OCI-LY1 (cell line): ENCODE results near the gene LAMC2.

Experiments used
- H2AFZ ChIP-seq: fragments of 200-600 bp; sonication (generic), shearing (Covaris generic); 2 replicates; pipeline ENCODE4 v1.6.0; 2014; ENCODE audit warnings: antibody characterized with exemption, mild to moderate bottlenecking, low read length
- H3F3A ChIP-seq: fragments of 200-600 bp; sonication (generic), shearing (Covaris generic); 2 replicates; pipeline ENCODE4 v1.6.0; 2014; ENCODE audit warnings: mild to moderate bottlenecking, antibody characterized with exemption, low read length, moderate library complexity; ENCODE audit not compliant: insufficient read depth
- H3K27ac ChIP-seq: fragments of 200-600 bp; sonication (generic); 2 replicates; pipeline ENCODE4 v1.5.1; 2014; ENCODE audit warnings: low read length, mixed run types, mild to moderate bottlenecking, low read depth; ENCODE audit not compliant: poor library complexity, severe bottlenecking
- H3K27me3 ChIP-seq: fragments of 200-600 bp; sonication (generic); 2 replicates; pipeline ENCODE4 v1.6.0; 2014; ENCODE audit warnings: antibody characterized with exemption, mild to moderate bottlenecking, low read length, moderate library complexity; ENCODE audit not compliant: insufficient read depth
- H3K36me3 ChIP-seq: fragments of 200-600 bp; sonication (generic); 2 replicates; pipeline ENCODE4 v1.6.1; 2014; ENCODE audit warnings: mild to moderate bottlenecking, antibody characterized with exemption, low read length, moderate library complexity, mixed read lengths; ENCODE audit not compliant: insufficient read depth
- H3K4me1 ChIP-seq: fragments of 200-600 bp; sonication (generic); 2 replicates; pipeline ENCODE4 v1.5.1; 2014; ENCODE audit warnings: mild to moderate bottlenecking, low read length, moderate library complexity; ENCODE audit not compliant: insufficient read depth, severe bottlenecking
- H3K4me2 ChIP-seq: fragments of 200-600 bp; sonication (generic), shearing (Covaris generic); 2 replicates; pipeline ENCODE4 v1.6.1; 2014; ENCODE audit warnings: low read length
- H3K4me3 ChIP-seq: fragments of 200-600 bp; sonication (generic); 2 replicates; pipeline ENCODE4 v1.5.1; 2014; ENCODE audit warnings: low read length, low read depth, mild to moderate bottlenecking, mixed read lengths; ENCODE audit not compliant: poor library complexity, severe bottlenecking
- H3K79me2 ChIP-seq: fragments of 200-600 bp; shearing (Covaris generic); 2 replicates; pipeline ENCODE4 v1.6.1; 2016; ENCODE audit warnings: mixed run types, low read length, mixed read lengths; ENCODE audit not compliant: insufficient read depth
- H3K9ac ChIP-seq: fragments of 200-600 bp; sonication (generic), shearing (Covaris generic); 2 replicates; pipeline ENCODE4 v1.6.1; 2014; ENCODE audit warnings: mild to moderate bottlenecking, low read length, mixed read lengths
- H3K9me2 ChIP-seq: fragments of 200-600 bp; sonication (generic), shearing (Covaris generic); 2 replicates; pipeline ENCODE4 v1.6.1; 2014; ENCODE audit warnings: low read depth, mild to moderate bottlenecking, low read length, mixed read lengths
- H3K9me3 ChIP-seq: fragments of 200-600 bp; shearing (Covaris generic); 2 replicates; pipeline ENCODE4 v1.6.1; 2014; ENCODE audit warnings: low read length, mixed read lengths
- H4K20me1 ChIP-seq: fragments of 200-600 bp; sonication (generic), shearing (Covaris generic); 2 replicates; pipeline ENCODE4 v1.6.0; 2016; ENCODE audit warnings: mild to moderate bottlenecking, low read length; ENCODE audit not compliant: insufficient read depth
- CTCF ChIP-seq: fragments of 200-600 bp; sonication (generic), shearing (Covaris generic); IDR thresholded peaks from 2 replicates; pipeline ENCODE4 v1.5.1; 2017; ENCODE audit warnings: mild to moderate bottlenecking, antibody characterized with exemption, low read length, moderate library complexity, mixed read lengths
- EZH2 ChIP-seq: fragments of 200-600 bp; sonication (generic), shearing (Covaris generic); IDR thresholded peaks from 2 replicates; pipeline ENCODE4 v1.8.0; 2017; ENCODE audit warnings: borderline replicate concordance, mixed run types, mild to moderate bottlenecking, antibody characterized with exemption, low read length, moderate library complexity, mixed read lengths

LAMC2 gene

GRCh38 chr1:183226963-183227362 lies 40.9 kb downstream of the LAMC2 start:
- Histone ChIP-seq H3K27ac (no peak overlapping the region), H3K9me2 (no peaks in the 10 kb centered on the region), H3K36me3 (no peaks in the 10 kb centered on the region), H3K9me3 (no peaks in the 10 kb centered on the region), H3K4me2 (no peak overlapping the region), H4K20me1 (no peaks in the 10 kb centered on the region), H3K4me1 (no peaks in the 10 kb centered on the region), H3K4me3 (no peak overlapping the region), H2AFZ (no peak overlapping the region), H3K79me2 (no peaks in the 10 kb centered on the region), H3F3A (no peaks in the 10 kb centered on the region), H3K9ac (no peak overlapping the region), H3K27me3 (no peaks in the 10 kb centered on the region)
- TF ChIP-seq EZH2: no peak

- Histone ChIP-seq H3K4me3 (no peak overlapping the region), H3K4me1 (no peaks in the 10 kb centered on the region), H3K9ac (no peak overlapping the region), H3K36me3 (no peaks in the 10 kb centered on the region), H3F3A (no peaks in the 10 kb centered on the region), H3K9me2 (no peaks in the 10 kb centered on the region), H3K79me2 (no peaks in the 10 kb centered on the region), H3K9me3 (no peaks in the 10 kb centered on the region), H3K27me3 (no peaks in the 10 kb centered on the region), H4K20me1 (no peaks in the 10 kb centered on the region), H2AFZ (no peak overlapping the region), H3K27ac (no peak overlapping the region), H3K4me2 (no peak overlapping the region)
- TF ChIP-seq CTCF: peak; percentile 83
- TF ChIP-seq EZH2: no peak
Measured at GRCh38 chr1:183227422-183228346, 41.6 kb downstream of the LAMC2 start.

- Histone ChIP-seq H3K36me3 (no peaks in the 10 kb centered on the region), H3K9me2 (no peaks in the 10 kb centered on the region), H3F3A (no peaks in the 10 kb centered on the region), H3K27ac (no peak overlapping the region), H3K27me3 (no peaks in the 10 kb centered on the region), H3K9me3 (no peaks in the 10 kb centered on the region), H4K20me1 (no peaks in the 10 kb centered on the region), H3K9ac (no peak overlapping the region), H3K4me3 (no peak overlapping the region), H3K79me2 (no peaks in the 10 kb centered on the region), H3K4me1 (no peaks in the 10 kb centered on the region), H2AFZ (no peak overlapping the region), H3K4me2 (no peak overlapping the region)
- TF ChIP-seq CTCF: 0 out of 2 replicates have a peak, but pooled peaks have one; percentile 16
- TF ChIP-seq EZH2: no peak
Measured at GRCh38 chr1:183228347-183229220, 42.5 kb downstream of the LAMC2 start.
